Sigmoid colon (tissue), 7 donors: ENCODE results near the gene LHFPL2. TPM values are rescaled to one million over a fixed set of nuclear protein-coding genes. Genes with fewer than 3 reads are reported as not detected.
A peak's percentile ranks its signal among the peaks of the same experiment; 100 is the strongest.

Experiments
- DNase-seq: peaks from one replicate; pipeline ENCODE4 v3.0.0-alpha.2; 2019
- H3K27ac ChIP-seq, 4 donors: fragments of 200-600 bp; sonication (generic); one replicate each; pipeline ENCODE4 v1.5.1; 2016 to 2019; ENCODE audit warnings: mild to moderate bottlenecking in 1 of 4
- H3K27me3 ChIP-seq, 3 donors: fragments of 200-600 bp; sonication (generic); one replicate each; pipeline ENCODE4 v1.5.1; 2019; ENCODE audit warnings: mild to moderate bottlenecking in 1 of 3
- H3K36me3 ChIP-seq, 4 donors: fragments of 200-600 bp; sonication (generic); one replicate each; pipeline ENCODE4 v1.5.1; 2016 to 2019
- H3K4me1 ChIP-seq, 4 donors: fragments of 200-600 bp; sonication (generic); one replicate each; pipeline ENCODE4 v1.5.1; 2017 to 2019
- H3K4me3 ChIP-seq, 4 donors: fragments of 200-600 bp; sonication (generic); one replicate each; pipeline ENCODE4 v1.5.1; 2017 to 2019; ENCODE audit warnings: mild to moderate bottlenecking in 2 of 4, moderate library complexity in 1 of 4
- H3K9me3 ChIP-seq, 4 donors: fragments of 200-600 bp in 3 of 4; sonication (generic) in 3 of 4; one replicate each; pipeline versions ENCODE4 v1.5.1 to v1.6.1; 2013 to 2019
- EP300 ChIP-seq, 4 donors: sonication (generic); formaldehyde crosslinking; IDR thresholded peaks; one replicate each; pipeline ENCODE4 v1.6.1; 2017; ENCODE audit warnings: antibody characterized with exemption in 4 of 4
- POLR2A ChIP-seq, 2 donors: fragments of 450-650 bp; IDR thresholded peaks; one replicate each; pipeline ENCODE4 v1.6.1; 2016; ENCODE audit warnings: antibody characterized with exemption in 2 of 2, mild to moderate bottlenecking in 2 of 2, moderate library complexity in 2 of 2
- POLR2AphosphoS5 ChIP-seq, 4 donors: sonication (generic); formaldehyde crosslinking; IDR thresholded peaks; one replicate each; pipeline ENCODE4 v1.6.1; 2017; ENCODE audit warnings: antibody characterized with exemption in 4 of 4
- WGBS, 2 donors: extraction: QIAGEN DNeasy Blood & Tissue Kit; methylation state at CpG; one replicate each; pipeline ENCODE4 v1.1.7; 2013; 5-methylcytosine and 5-hydroxymethylcytosine counted together
- intact Hi-C: fragments of 100-400 bp; cut with DNase I; formaldehyde crosslinking; loops from one replicate; pipeline ENCODE4 v1.15.1; 2023
- polyA plus RNA-seq, 3 donors: library from polyadenylated mRNA; stranded (reverse); fragments of 200-250 nt; gene quantifications; one replicate each; pipeline ENCODE4 v1.2.3, GENCODE V29; 2013
- total RNA-seq, 4 donors: library from RNA; depleted of rRNA; stranded (reverse); fragments of >200 nt; gene quantifications; one replicate each; pipeline ENCODE4 v1.1.0, GENCODE V29; 2016
- TF ChIP-seq, protein P1 (sequence below), 4 experiments: fragments of 450-650 bp in 3 of 4; fragments of 200-600 bp in 1 of 4; IDR thresholded peaks; one replicate each; pipeline ENCODE4 v1.5.1; 2016 to 2019; ENCODE audit warnings: antibody characterized with exemption in 4 of 4, mild to moderate bottlenecking in 3 of 4, moderate library complexity in 2 of 4
- donor health status: healthy with polysubstance abuse.
- donor health status: Bipolar disorder and iron deficiency.
- donor health status: healthy.

LHFPL2 gene
- total and polyA plus RNA-seq, 7 donors = 10.8 to 34.9 (median 21.4) TPM

DNA sequence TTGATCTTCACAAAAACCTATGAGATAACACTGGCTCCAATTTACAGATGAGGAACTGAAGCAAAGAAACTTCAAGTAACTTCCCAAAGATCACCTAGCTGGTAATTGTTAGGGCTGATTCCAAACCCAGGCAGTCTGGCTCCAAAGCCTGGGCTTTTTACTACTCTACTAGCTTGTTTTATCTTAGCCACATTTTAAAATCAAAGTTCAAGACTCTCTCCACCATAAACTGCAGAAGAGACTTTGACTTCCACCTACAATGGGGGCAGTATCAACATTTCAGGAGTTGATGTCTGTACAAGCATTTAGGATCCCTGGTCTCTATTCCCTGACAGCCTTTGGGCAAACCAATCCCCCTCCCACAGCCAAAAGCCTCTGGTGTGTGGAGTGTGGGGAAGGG is 33.8 kb downstream of the LHFPL2 start:
- no peaks in the 10 kb centered on the region for H3K36me3 ChIP-seq
- H3K4me1 ChIP-seq = peaks cover 0 to 58% (median 51%) of the 10 kb centered on the region in 4 donors
- no peak for TF ChIP-seq POLR2AphosphoS5 (IDR thresholded peaks at IDR 0.05)
- no peak for TF ChIP-seq EP300 (IDR thresholded peaks at IDR 0.05)
- TF ChIP-seq, protein P1, sequence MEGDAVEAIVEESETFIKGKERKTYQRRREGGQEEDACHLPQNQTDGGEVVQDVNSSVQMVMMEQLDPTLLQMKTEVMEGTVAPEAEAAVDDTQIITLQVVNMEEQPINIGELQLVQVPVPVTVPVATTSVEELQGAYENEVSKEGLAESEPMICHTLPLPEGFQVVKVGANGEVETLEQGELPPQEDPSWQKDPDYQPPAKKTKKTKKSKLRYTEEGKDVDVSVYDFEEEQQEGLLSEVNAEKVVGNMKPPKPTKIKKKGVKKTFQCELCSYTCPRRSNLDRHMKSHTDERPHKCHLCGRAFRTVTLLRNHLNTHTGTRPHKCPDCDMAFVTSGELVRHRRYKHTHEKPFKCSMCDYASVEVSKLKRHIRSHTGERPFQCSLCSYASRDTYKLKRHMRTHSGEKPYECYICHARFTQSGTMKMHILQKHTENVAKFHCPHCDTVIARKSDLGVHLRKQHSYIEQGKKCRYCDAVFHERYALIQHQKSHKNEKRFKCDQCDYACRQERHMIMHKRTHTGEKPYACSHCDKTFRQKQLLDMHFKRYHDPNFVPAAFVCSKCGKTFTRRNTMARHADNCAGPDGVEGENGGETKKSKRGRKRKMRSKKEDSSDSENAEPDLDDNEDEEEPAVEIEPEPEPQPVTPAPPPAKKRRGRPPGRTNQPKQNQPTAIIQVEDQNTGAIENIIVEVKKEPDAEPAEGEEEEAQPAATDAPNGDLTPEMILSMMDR (IDR thresholded peaks at IDR 0.05) = no peak
- no peak for TF ChIP-seq POLR2A (IDR thresholded peaks at IDR 0.05)
- no peaks in the 10 kb centered on the region for H3K9me3 ChIP-seq
- intact Hi-C loops = loop anchor here (5.0 kb wide), 1 partner anchor 32 kb away; the partner anchor contains the start of gene LHFPL2
- H3K4me3 ChIP-seq = no peak overlapping the region
- H3K27ac ChIP-seq = no peak overlapping the region
- no peak for DNase-seq
- no peaks in the 10 kb centered on the region for H3K27me3 ChIP-seq

DNA sequence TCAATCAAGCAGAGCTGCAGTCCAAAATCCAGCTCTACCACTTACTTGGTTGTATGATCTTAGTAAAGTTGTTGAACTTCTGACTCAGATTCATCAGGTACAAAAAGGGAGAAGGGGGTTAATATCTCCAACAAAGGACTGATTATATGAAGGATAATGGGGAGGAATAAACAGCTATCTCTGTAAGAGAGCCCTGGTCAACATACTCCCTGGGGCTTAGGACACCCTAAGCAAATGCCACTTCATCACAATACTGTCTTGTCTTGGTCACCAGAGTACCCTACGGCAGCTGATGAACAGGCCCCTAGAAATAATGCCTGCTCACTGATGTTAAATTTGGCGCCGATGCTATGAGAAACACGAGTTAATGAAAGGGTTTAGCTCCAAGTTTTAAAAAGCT is 34.8 kb downstream of the LHFPL2 start:
- intact Hi-C loops = loop anchor here (5.0 kb wide), 1 partner anchor 34 kb away; the partner anchor contains the start of gene LHFPL2
- peak overlapping the region in 1 of 4 donors; percentile 40 for H3K27ac ChIP-seq
- 74% methylated on average over 4 of the region's 4 CpGs for WGBS, 2 donors

DNA sequence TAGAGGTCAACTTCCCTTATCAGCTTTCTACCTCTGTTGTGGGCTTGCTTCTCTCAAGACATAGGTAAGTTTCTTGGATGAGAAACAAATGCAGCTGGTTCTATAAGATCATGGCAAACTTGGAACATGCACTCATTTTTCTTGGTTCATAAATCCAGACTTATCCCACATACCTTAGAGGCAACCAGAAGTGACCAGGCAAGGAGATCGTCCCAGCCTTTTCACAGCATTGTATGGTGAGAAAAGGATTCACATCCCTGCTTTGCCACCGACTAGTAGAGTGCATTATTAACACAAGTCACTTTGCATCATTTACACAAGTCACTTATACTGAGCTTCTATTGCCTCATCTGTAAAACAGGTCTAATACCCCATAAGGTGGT is 35.4 kb downstream of the LHFPL2 start:
- intact Hi-C loops = loop anchor here (5.0 kb wide), 1 partner anchor 34 kb away; the partner anchor contains the start of gene LHFPL2
- DNase-seq = no peak
- H3K36me3 ChIP-seq = no peaks in the 10 kb centered on the region
- no peaks in the 10 kb centered on the region for H3K27me3 ChIP-seq
- no peak overlapping the region for H3K4me3 ChIP-seq
- WGBS, 2 donors = 93 to 96% methylated on average over 2 of the region's 2 CpGs
- peak overlapping the region in 3 of 4 donors; percentile 76 to 91 (median 88) for H3K27ac ChIP-seq
- no peaks in the 10 kb centered on the region for H3K9me3 ChIP-seq
- peaks cover 0 to 75% (median 61%) of the 10 kb centered on the region in 4 donors for H3K4me1 ChIP-seq
- no peak for TF ChIP-seq POLR2A (IDR thresholded peaks at IDR 0.05)
- TF ChIP-seq, protein P1 (IDR thresholded peaks at IDR 0.05) = no peak
- no peak for TF ChIP-seq POLR2AphosphoS5 (IDR thresholded peaks at IDR 0.05)
- TF ChIP-seq EP300 (IDR thresholded peaks at IDR 0.05) = no peak

More for the DNA sequence above, 34.8 kb downstream of the LHFPL2 start:
- TF ChIP-seq EP300 (IDR thresholded peaks at IDR 0.05) (no peak), POLR2AphosphoS5 (IDR thresholded peaks at IDR 0.05) (no peak), POLR2A (IDR thresholded peaks at IDR 0.05) (no peak)
- TF ChIP-seq, protein P1 (IDR thresholded peaks at IDR 0.05) = no peak
- H3K27me3 ChIP-seq = no peaks in the 10 kb centered on the region
- no peaks in the 10 kb centered on the region for H3K9me3 ChIP-seq
- DNase-seq = no peak
- no peaks in the 10 kb centered on the region for H3K36me3 ChIP-seq
- H3K4me1 ChIP-seq = peaks cover 0 to 69% (median 57%) of the 10 kb centered on the region in 4 donors
- H3K4me3 ChIP-seq = no peak overlapping the region

DNA sequence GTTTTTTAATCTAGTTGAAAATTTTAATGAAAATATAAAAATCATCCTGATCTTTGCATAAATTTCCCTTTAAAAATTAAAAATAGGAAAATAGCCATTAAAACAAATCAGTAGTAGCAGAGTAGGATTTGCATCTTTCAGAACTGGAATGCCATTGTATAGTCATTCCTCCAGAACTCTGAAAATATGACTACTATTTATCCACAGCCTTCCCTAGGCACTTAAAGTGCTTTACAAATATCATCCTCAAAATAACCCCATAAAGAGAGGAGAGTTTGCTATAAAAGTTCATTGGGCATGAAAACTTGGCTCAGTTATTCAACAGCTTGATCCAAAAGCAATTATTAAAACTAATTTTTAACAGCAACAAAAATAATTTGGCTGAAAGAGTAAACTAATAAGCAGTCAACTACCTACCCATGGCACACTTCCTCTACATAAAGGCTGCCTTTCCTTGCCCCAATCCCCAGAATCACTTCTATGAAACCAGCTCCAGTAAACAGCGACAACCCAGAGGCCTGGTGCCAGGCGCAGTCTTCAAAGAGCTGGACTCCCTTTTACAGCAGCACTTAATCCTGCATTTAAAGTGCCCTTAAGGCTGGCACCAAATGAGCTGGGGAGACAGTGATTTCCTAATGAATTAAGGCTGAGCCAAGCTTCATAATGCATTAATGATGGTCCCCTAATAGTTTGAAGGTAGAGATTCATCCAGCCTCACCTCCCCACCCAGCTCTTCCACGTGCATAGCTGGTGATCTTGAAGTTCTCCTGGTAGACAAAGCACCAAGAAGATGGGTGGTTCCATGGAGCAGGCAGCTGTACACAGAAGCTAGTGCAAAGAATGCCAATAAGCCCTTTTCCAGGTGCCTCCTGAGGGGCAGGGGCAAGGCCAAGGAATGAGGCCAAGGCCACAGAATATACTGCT is 36.1 kb downstream of the LHFPL2 start:
- Histone ChIP-seq H3K4me1 (peaks cover 0 to 81% (median 65%) of the 10 kb centered on the region in 4 donors), H3K27ac (peak overlapping the region; percentile 14 to 91 (median 82)), H3K27me3 (no peaks in the 10 kb centered on the region), H3K9me3 (no peaks in the 10 kb centered on the region), H3K36me3 (no peaks in the 10 kb centered on the region), H3K4me3 (no peak overlapping the region)
- intact Hi-C loops = loop anchor here (5.0 kb wide), 1 partner anchor 35 kb away; the partner anchor contains the start of gene LHFPL2
- peak in 1 of 4 donors; percentile 18 for TF ChIP-seq POLR2AphosphoS5 (IDR thresholded peaks at IDR 0.05)
- TF ChIP-seq, protein P1 (IDR thresholded peaks at IDR 0.05) = no peak
- DNase-seq = no peak
- WGBS, 2 donors = 87 to 88% methylated on average over 3 of the region's 3 CpGs
